Neural cell (in vitro differentiated cells): Measurements from ENCODE around the gene ATF7IP2. TPM values are rescaled to one million over a fixed set of nuclear protein-coding genes. Genes with fewer than 3 reads are reported as not detected.

ENCODE experiments used
- H2AFZ ChIP-seq: fragments of 200-600, 300-800 bp; sonication (generic), shearing (Covaris generic); 2 replicates; pipeline ENCODE4 v1.6.0; 2014; ENCODE audit warnings: low read depth, mild to moderate bottlenecking, antibody characterized with exemption, low read length, moderate library complexity
- H3F3A ChIP-seq: fragments of 200-600 bp; shearing (Covaris generic); 2 replicates; pipeline ENCODE4 v1.6.1; 2016; ENCODE audit warnings: mild to moderate bottlenecking, moderate library complexity, mixed read lengths, antibody characterized with exemption, low read length; ENCODE audit not compliant: insufficient read depth, poor library complexity, severe bottlenecking
- H3K27ac ChIP-seq: fragments of 200-600, 300-800 bp; sonication (generic), shearing (Covaris generic); 2 replicates; pipeline ENCODE4 v1.5.1; 2014; ENCODE audit warnings: mild to moderate bottlenecking, low read length, moderate library complexity
- H3K27me3 ChIP-seq: fragments of 300-800, 200-600 bp; sonication (generic), shearing (Covaris generic); 2 replicates; pipeline ENCODE4 v1.6.0; 2014; ENCODE audit warnings: mild to moderate bottlenecking, low read depth, low read length, moderate library complexity; ENCODE audit not compliant: insufficient read depth
- H3K36me3 ChIP-seq: fragments of 300-800, 200-600 bp; sonication (generic), shearing (Covaris generic); 2 replicates; pipeline ENCODE4 v1.5.1; 2014; ENCODE audit warnings: mild to moderate bottlenecking, antibody characterized with exemption, low read length, moderate library complexity; ENCODE audit not compliant: insufficient read depth
- H3K4me2 ChIP-seq: fragments of 300-800, 200-600 bp; sonication (generic), shearing (Covaris generic); 2 replicates; pipeline ENCODE4 v1.6.0; 2014; ENCODE audit warnings: mild to moderate bottlenecking, low read length
- H3K4me3 ChIP-seq: fragments of 300-800, 200-600 bp; sonication (generic), shearing (Covaris generic); 2 replicates; pipeline ENCODE4 v1.5.1; 2014; ENCODE audit warnings: mild to moderate bottlenecking, low read length, moderate library complexity
- H3K79me2 ChIP-seq: fragments of 200-600 bp; shearing (Covaris generic); replicated peaks from 2 replicates; pipeline ENCODE4 v1.6.0; 2014; ENCODE audit warnings: mild to moderate bottlenecking, low read length, moderate library complexity; ENCODE audit not compliant: insufficient read depth
- H3K9ac ChIP-seq: fragments of 300-800, 200-600 bp; sonication (generic), shearing (Covaris generic); 2 replicates; pipeline ENCODE4 v1.6.1; 2016; ENCODE audit warnings: mild to moderate bottlenecking, low read length, mixed read lengths
- H3K9me2 ChIP-seq: fragments of 200-600 bp; shearing (Covaris generic); 2 replicates; pipeline ENCODE4 v1.6.1; 2016; ENCODE audit warnings: mild to moderate bottlenecking, low read length, mixed read lengths; ENCODE audit not compliant: insufficient read depth
- H3K9me3 ChIP-seq: fragments of 200-600, 300-800 bp; sonication (generic), shearing (Covaris generic); 2 replicates; pipeline ENCODE4 v1.6.1; 2016; ENCODE audit warnings: mild to moderate bottlenecking, mixed run types, low read length, moderate library complexity, mixed read lengths
- H4K20me1 ChIP-seq: fragments of 200-600 bp; shearing (Covaris generic); 2 replicates; pipeline ENCODE4 v1.6.1; 2016; ENCODE audit warnings: mild to moderate bottlenecking, mixed run types; ENCODE audit not compliant: insufficient read depth
- CTCF ChIP-seq: fragments of 450-650 bp; IDR thresholded peaks from 2 replicates; pipeline ENCODE4 v1.5.1; 2014; ENCODE audit warnings: antibody characterized with exemption, mild to moderate bottlenecking, moderate library complexity; ENCODE audit not compliant: poor library complexity, severe bottlenecking
- EP300 ChIP-seq: fragments of 450-650 bp; conservative IDR thresholded peaks from 2 replicates; pipeline ENCODE4 v1.6.1; 2014; ENCODE audit warnings: antibody characterized with exemption, mild to moderate bottlenecking, moderate library complexity; ENCODE audit not compliant: poor library complexity, severe bottlenecking
- EZH2 ChIP-seq: fragments of 200-600, 300-800 bp; shearing (Covaris generic), sonication (generic); IDR thresholded peaks from 2 replicates; pipeline ENCODE4 v1.6.1; 2014; ENCODE audit warnings: antibody characterized with exemption, low read length, borderline replicate concordance, mild to moderate bottlenecking; ENCODE audit not compliant: insufficient read depth, poor library complexity, severe bottlenecking
- MXI1 ChIP-seq: fragments of 450-650 bp; conservative IDR thresholded peaks from 2 replicates; pipeline ENCODE4 v1.6.1; 2014; ENCODE audit warnings: antibody characterized with exemption, mild to moderate bottlenecking; ENCODE audit not compliant: poor library complexity, severe bottlenecking
- POLR2AphosphoS5 ChIP-seq: IDR thresholded peaks from 2 replicates; pipeline ENCODE4 v1.6.1; 2012
- RAD21 ChIP-seq: fragments of 450-650 bp; conservative IDR thresholded peaks from 2 replicates; pipeline ENCODE4 v1.6.1; 2014; ENCODE audit warnings: antibody characterized with exemption, mild to moderate bottlenecking, moderate library complexity
- REST ChIP-seq: IDR thresholded peaks from 2 replicates; pipeline ENCODE4 v1.6.1; 2012; ENCODE audit warnings: borderline replicate concordance
- SMC3 ChIP-seq: fragments of 450-650 bp; conservative IDR thresholded peaks from 2 replicates; pipeline ENCODE4 v1.6.1; 2014; ENCODE audit warnings: antibody characterized with exemption, mild to moderate bottlenecking, moderate library complexity; ENCODE audit not compliant: poor library complexity
- TAF1 ChIP-seq: IDR thresholded peaks from 2 replicates; pipeline ENCODE4 v1.6.1; 2012; ENCODE audit warnings: low read depth
- polyA plus RNA-seq: library from polyadenylated mRNA; depleted of rRNA; stranded (reverse); fragments of >200 nt; gene quantifications from 2 replicates; pipeline ENCODE4 v1.2.3, GENCODE V29; 2014

ATF7IP2 gene
- polyA plus RNA-seq, 1 donor from 2014 or later = 20.9 TPM

- H3K4me3 ChIP-seq = no peak overlapping the region
- no peaks in the 10 kb centered on the region for H4K20me1 ChIP-seq
- no peak overlapping the region for H3K9ac ChIP-seq
- TF ChIP-seq RAD21 = no peak
- TF ChIP-seq EP300 = no peak
- no peak for TF ChIP-seq SMC3
- no peak for TF ChIP-seq EZH2
- no peak for TF ChIP-seq MXI1
- TF ChIP-seq REST = no peak
- no peak for TF ChIP-seq CTCF
- no peak for TF ChIP-seq TAF1
- no peak for TF ChIP-seq POLR2AphosphoS5
- H3K36me3 ChIP-seq = no peaks in the 10 kb centered on the region
- H3K9me2 ChIP-seq = no peaks in the 10 kb centered on the region
- H3K4me2 ChIP-seq = no peak overlapping the region
- no peaks in the 10 kb centered on the region for H3F3A ChIP-seq
- H3K79me2 ChIP-seq = no peaks in the 10 kb centered on the region
- H3K9me3 ChIP-seq = no peaks in the 10 kb centered on the region
- no peak overlapping the region for H3K27ac ChIP-seq
- H2AFZ ChIP-seq = no peak overlapping the region
- H3K27me3 ChIP-seq = no peaks in the 10 kb centered on the region
Measured at GRCh38 chr16:10370096-10370726, 15.7 kb upstream of the ATF7IP2 start.

- Histone ChIP-seq H4K20me1 (no peaks in the 10 kb centered on the region), H3K9ac (no peak overlapping the region), H3K9me3 (no peaks in the 10 kb centered on the region), H3K79me2 (no peaks in the 10 kb centered on the region), H3K4me3 (no peak overlapping the region), H3K36me3 (no peaks in the 10 kb centered on the region), H3K27ac (no peak overlapping the region), H2AFZ (no peak overlapping the region), H3K9me2 (no peaks in the 10 kb centered on the region), H3F3A (no peaks in the 10 kb centered on the region), H3K4me2 (no peak overlapping the region), H3K27me3 (no peaks in the 10 kb centered on the region)
- TF ChIP-seq MXI1 = no peak
- no peak for TF ChIP-seq TAF1
- no peak for TF ChIP-seq REST
- no peak for TF ChIP-seq RAD21
- no peak for TF ChIP-seq SMC3
- no peak for TF ChIP-seq EP300
Measured at GRCh38 chr16:10371592-10371991, 14.3 kb upstream of the ATF7IP2 start.
